Esophagus muscularis mucosa (tissue), 4 donors: ENCODE data around the gene SEMA7A. TPM values are rescaled to one million over a fixed set of nuclear protein-coding genes. Genes with fewer than 3 reads are reported as not detected.

Source experiments
- DNase-seq: peaks from one replicate; pipeline ENCODE4 v3.0.0-alpha.2; 2017; ENCODE audit errors: extremely low spot score
- H3K27ac ChIP-seq, 4 donors: fragments of 200-600 bp; sonication (generic); replicated peaks in 1 of 4; 1 replicate in 3 of 4; 2 replicates in 1 of 4; pipeline ENCODE4 v1.5.1; 2016 to 2019; ENCODE audit warnings: mild to moderate bottlenecking in 1 of 4
- H3K27me3 ChIP-seq, 4 donors: fragments of 200-600 bp; sonication (generic); one replicate each; pipeline versions ENCODE4 v1.5.1 to v1.6.0; 2016 to 2019
- H3K36me3 ChIP-seq, 4 donors: fragments of 200-600 bp; sonication (generic); one replicate each; pipeline ENCODE4 v1.5.1; 2016 to 2019
- H3K4me1 ChIP-seq, 4 donors: fragments of 200-600 bp; sonication (generic); one replicate each; pipeline ENCODE4 v1.5.1; 2016 to 2019
- H3K4me3 ChIP-seq, 4 donors: fragments of 200-600 bp; sonication (generic); 1 replicate in 2 of 4; 2 replicates in 2 of 4; pipeline ENCODE4 v1.5.1; 2016 to 2019; ENCODE audit warnings: mild to moderate bottlenecking in 4 of 4, moderate library complexity in 1 of 4
- H3K9me3 ChIP-seq, 4 donors: fragments of 200-600 bp; sonication (generic); 1 replicate in 3 of 4; 2 replicates in 1 of 4; pipeline ENCODE4 v1.5.1; 2016 to 2019
- CTCF ChIP-seq, 3 experiments: fragments of 200-600 bp in 2 of 3; fragments of 450-650 bp in 1 of 3; sonication (generic) in 2 of 3; IDR thresholded peaks; one replicate each; pipeline ENCODE4 v1.5.1; 2017 to 2019; ENCODE audit warnings: antibody characterized with exemption in 3 of 3, mild to moderate bottlenecking in 2 of 3, moderate library complexity in 1 of 3
- EP300 ChIP-seq: sonication (generic); formaldehyde crosslinking; IDR thresholded peaks from one replicate; pipeline ENCODE4 v1.6.1; 2017; ENCODE audit warnings: antibody characterized with exemption
- POLR2A ChIP-seq: fragments of 450-650 bp; IDR thresholded peaks from one replicate; pipeline ENCODE4 v1.6.1; 2017; ENCODE audit warnings: antibody characterized with exemption, moderate library complexity, mild to moderate bottlenecking, low read depth
- POLR2AphosphoS5 ChIP-seq, 2 donors: sonication (generic); formaldehyde crosslinking; IDR thresholded peaks; one replicate each; pipeline ENCODE4 v1.6.1; 2017; ENCODE audit warnings: antibody characterized with exemption in 2 of 2
- WGBS: methylation state at CpG from one replicate; pipeline ENCODE4 v1.1.5; 2018; 5-methylcytosine and 5-hydroxymethylcytosine counted together
- intact Hi-C: fragments of 100-400 bp; cut with DNase I; formaldehyde crosslinking; loops from one replicate; pipeline ENCODE4 v1.15.1; 2023
- total RNA-seq, 4 donors: library from RNA; depleted of rRNA; stranded (reverse); fragments of >200 nt; gene quantifications; one replicate each; pipeline versions ENCODE4 v1.1.0 to v1.2.1, GENCODE V29; 2016

The SEMA7A gene
- total RNA-seq, 4 donors from 2014 or later = 1.2 to 4.1 (median 2.7) TPM

GRCh38 chr15:74426404-74427281 is 7.1 kb downstream of the SEMA7A start:
- no peak overlapping the region for H3K4me3 ChIP-seq
- no peak overlapping the region for H3K27ac ChIP-seq
- no peaks in the 10 kb centered on the region for H3K9me3 ChIP-seq
- TF ChIP-seq CTCF (IDR thresholded peaks at IDR 0.05) = no peak
- no peak for TF ChIP-seq POLR2AphosphoS5 (IDR thresholded peaks at IDR 0.05)
- no peak for TF ChIP-seq POLR2A
- no peak for TF ChIP-seq EP300
- H3K27me3 ChIP-seq = peaks cover 0 to 41% (median 6%) of the 10 kb centered on the region in 4 donors
- peaks cover 4 to 15% (median 7%) of the 10 kb centered on the region in 4 donors for H3K4me1 ChIP-seq
- DNase-seq = no peak
- H3K36me3 ChIP-seq = no peaks in the 10 kb centered on the region
- intact Hi-C loops = no loop called here
- WGBS = 94% methylated on average over 10 of the region's 10 CpGs

DNA sequence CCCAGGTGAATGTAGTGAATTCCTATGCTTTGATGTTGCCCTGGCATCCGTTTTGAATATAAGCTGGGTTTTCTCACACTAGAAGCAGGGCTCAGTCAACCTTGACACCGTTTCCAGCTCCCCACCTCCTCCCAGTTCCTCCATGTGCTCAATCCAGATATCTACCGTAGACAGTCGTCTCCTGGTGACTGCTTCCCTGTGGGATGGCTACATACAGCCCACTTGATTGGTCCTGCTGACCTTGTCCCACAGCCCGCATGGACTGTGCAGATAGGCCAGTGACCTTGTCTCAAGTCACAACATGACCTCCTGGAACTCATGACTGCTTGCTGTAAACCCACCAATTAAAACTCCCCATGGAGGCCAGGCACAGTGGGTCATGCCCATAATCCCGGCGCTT is 8.1 kb downstream of the SEMA7A start:
- TF ChIP-seq CTCF (IDR thresholded peaks at IDR 0.05) = no peak
- TF ChIP-seq POLR2A = no peak
- TF ChIP-seq EP300 = no peak
- TF ChIP-seq POLR2AphosphoS5 (IDR thresholded peaks at IDR 0.05) = no peak
- intact Hi-C loops = no loop called here
- no peaks in the 10 kb centered on the region for H3K36me3 ChIP-seq
- WGBS = 91% methylated on average over 7 of the region's 7 CpGs
- peaks cover 0 to 30% (median 0%) of the 10 kb centered on the region in 4 donors for H3K27me3 ChIP-seq
- no peak overlapping the region for H3K4me3 ChIP-seq
- peaks cover 6 to 15% (median 9%) of the 10 kb centered on the region in 4 donors for H3K4me1 ChIP-seq
- no peak overlapping the region for H3K27ac ChIP-seq
- no peak for DNase-seq
- H3K9me3 ChIP-seq = no peaks in the 10 kb centered on the region

DNA sequence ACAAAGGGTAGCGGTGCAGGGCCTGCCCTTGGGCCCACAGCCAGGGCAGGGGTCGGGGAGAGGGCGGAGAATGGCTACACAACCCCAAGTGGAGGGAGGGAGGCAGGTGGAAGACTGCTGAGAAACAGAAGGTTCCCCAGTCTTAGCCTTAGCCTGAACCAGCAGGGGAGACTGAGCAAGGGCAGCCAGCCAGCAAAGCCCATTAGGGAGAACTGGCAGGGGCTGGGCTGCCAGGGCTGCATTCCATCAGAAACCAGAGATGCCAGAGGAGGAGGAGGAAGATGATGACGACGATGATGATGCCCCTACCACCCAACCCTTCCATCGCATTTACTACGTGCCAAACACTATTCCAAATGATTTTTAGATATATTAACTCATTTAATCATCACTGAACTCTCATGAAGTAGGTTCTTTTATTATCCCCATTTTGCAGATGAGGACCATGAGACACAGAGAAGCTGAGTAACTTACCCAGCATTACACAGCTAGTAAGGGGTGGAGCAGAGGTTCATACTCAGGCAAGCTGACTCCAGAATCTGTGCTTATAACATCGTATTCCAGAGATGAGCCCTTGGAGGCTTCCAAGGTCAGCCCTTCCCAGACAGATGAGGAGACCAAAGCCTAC is 8.7 kb downstream of the SEMA7A start:
- TF ChIP-seq POLR2AphosphoS5 (IDR thresholded peaks at IDR 0.05) (no peak), CTCF (IDR thresholded peaks at IDR 0.05) (no peak), POLR2A (no peak), EP300 (no peak)
- peaks cover 0 to 24% (median 0%) of the 10 kb centered on the region in 4 donors for H3K27me3 ChIP-seq
- WGBS = 90% methylated on average over 8 of the region's 8 CpGs
- H3K27ac ChIP-seq = no peak overlapping the region
- no peaks in the 10 kb centered on the region for H3K36me3 ChIP-seq
- no peak for DNase-seq
- H3K4me1 ChIP-seq = peaks cover 12 to 16% (median 14%) of the 10 kb centered on the region in 4 donors
- H3K4me3 ChIP-seq = no peak overlapping the region
- intact Hi-C loops = no loop called here
- H3K9me3 ChIP-seq = no peaks in the 10 kb centered on the region

DNA sequence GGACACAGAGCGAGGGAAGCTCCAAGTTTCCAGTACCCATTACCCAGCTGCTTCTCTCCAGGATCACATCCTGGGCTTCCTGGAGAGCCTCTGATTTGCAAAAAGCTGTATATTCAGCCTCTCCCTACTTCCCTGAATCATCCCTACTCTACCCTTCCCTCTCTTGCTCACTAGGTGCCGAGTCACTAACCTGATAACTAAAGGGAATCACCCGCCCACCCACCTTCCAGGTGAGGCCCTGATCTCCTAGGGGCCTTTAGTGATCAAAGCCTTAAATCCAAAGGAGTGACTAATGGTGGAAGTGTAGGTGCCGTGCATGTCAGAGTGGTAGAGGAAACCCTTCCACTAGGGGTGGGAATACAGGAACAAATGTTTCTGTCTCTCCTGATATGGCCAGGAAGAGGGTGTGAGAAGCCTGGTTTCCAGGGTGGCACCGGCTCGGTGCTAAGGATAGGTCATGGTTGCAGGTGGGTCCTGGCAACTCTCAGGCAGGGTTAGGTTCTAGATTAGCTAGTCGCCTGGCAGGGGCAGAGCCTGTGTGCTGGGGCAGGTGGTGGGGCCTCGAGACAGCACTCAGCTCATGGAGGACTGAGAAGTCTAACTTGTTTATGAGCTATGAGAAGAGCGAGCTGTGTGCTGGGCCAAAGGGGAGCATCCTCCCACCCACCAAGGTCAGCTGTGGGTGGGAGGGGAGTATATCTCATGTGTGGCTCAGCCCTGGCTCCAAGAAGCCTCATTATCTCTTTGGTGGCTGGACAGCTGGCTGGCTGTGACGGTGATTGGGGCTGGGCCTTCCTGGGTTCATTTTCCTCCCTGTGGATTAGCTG is 10.1 kb downstream of the SEMA7A start:
- intact Hi-C loops = no loop called here
- 89% methylated on average over 10 of the region's 10 CpGs for WGBS
- TF ChIP-seq EP300 = no peak
- no peak for TF ChIP-seq CTCF (IDR thresholded peaks at IDR 0.05)
- TF ChIP-seq POLR2A = no peak
- TF ChIP-seq POLR2AphosphoS5 (IDR thresholded peaks at IDR 0.05) = no peak
- DNase-seq = no peak
- H3K36me3 ChIP-seq = no peaks in the 10 kb centered on the region
- peaks cover 10 to 14% (median 13%) of the 10 kb centered on the region in 4 donors for H3K4me1 ChIP-seq
- peak overlapping the region in 1 of 4 donors; percentile 48 for H3K27ac ChIP-seq
- H3K27me3 ChIP-seq = peaks cover 0 to 11% (median 0%) of the 10 kb centered on the region in 4 donors
- H3K9me3 ChIP-seq = no peaks in the 10 kb centered on the region
- no peak overlapping the region for H3K4me3 ChIP-seq
